PC-9 (cell line): Measurements from ENCODE around the gene FAM237A.

Source experiments
- CTCF ChIP-seq: fragments of 200-600 bp; sonication (generic); conservative IDR thresholded peaks from 2 replicates; pipeline ENCODE4 v1.6.1; 2017; ENCODE audit warnings: mixed run types, antibody characterized with exemption, mild to moderate bottlenecking, moderate library complexity
- EZH2 ChIP-seq: fragments of 200-600 bp; sonication (generic); IDR thresholded peaks from 2 replicates; pipeline ENCODE4 v1.8.0; 2017; ENCODE audit warnings: antibody characterized with exemption, low read depth

- TF ChIP-seq EZH2 (no peak), CTCF (no peak)
These were observed 26.7 kb upstream of the FAM237A start for GRCh38 chr2:206615417-206616089.
